SU-DHL-6 (cell line): ENCODE results near the gene DIAPH1.

Source experiments
- EZH2phosphoT487 ChIP-seq: fragments of 200-600 bp; sonication (generic), shearing (Covaris generic); conservative IDR thresholded peaks from 2 replicates; pipeline ENCODE4 v1.6.1; 2018; ENCODE audit warnings: mild to moderate bottlenecking, antibody characterized with exemption, low read length, moderate library complexity, mixed read lengths
- TF ChIP-seq, protein P1 (sequence below): fragments of 200-600 bp; sonication (generic); IDR thresholded peaks from one replicate; pipeline ENCODE4 v1.5.1; 2017; ENCODE audit warnings: antibody characterized with exemption, mild to moderate bottlenecking, low read length, moderate library complexity; ENCODE audit not compliant: insufficient read depth, poor library complexity, severe bottlenecking

DNA sequence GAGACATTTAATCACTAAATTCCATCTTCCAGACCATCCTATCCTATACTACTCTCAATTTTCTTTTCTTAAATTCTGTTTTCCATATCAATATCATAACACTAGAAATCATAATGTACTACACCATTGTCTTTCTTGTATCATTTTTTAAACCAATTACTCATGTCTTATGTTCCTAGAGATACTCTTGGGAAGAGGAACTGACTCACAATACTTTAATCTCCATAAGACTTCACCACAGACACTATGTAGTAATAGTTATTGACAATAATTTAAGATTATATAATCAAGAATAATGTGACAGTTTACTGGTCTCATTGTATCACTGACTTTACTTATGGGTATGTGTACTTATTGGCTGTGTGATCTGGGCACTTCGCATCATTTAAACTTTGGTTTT is 86.1 kb downstream of the DIAPH1 start:
- TF ChIP-seq, protein P1, sequence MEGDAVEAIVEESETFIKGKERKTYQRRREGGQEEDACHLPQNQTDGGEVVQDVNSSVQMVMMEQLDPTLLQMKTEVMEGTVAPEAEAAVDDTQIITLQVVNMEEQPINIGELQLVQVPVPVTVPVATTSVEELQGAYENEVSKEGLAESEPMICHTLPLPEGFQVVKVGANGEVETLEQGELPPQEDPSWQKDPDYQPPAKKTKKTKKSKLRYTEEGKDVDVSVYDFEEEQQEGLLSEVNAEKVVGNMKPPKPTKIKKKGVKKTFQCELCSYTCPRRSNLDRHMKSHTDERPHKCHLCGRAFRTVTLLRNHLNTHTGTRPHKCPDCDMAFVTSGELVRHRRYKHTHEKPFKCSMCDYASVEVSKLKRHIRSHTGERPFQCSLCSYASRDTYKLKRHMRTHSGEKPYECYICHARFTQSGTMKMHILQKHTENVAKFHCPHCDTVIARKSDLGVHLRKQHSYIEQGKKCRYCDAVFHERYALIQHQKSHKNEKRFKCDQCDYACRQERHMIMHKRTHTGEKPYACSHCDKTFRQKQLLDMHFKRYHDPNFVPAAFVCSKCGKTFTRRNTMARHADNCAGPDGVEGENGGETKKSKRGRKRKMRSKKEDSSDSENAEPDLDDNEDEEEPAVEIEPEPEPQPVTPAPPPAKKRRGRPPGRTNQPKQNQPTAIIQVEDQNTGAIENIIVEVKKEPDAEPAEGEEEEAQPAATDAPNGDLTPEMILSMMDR: no peak
- TF ChIP-seq EZH2phosphoT487: no peak
